Activated T-helper 2 cell treated with anti-CD3 and anti-CD28 coated beads, Interferon-gamma antibody, Interleukin-2, Interleukin-4, amounts not matched to agents 10 μg/mL and 5 μg/mL and 100 μg/mL, durations not matched to agents 14 hours and 24 hours and 36 hours (primary cell): Measurements from ENCODE around the gene BCAS2. TPM values are rescaled to one million over a fixed set of nuclear protein-coding genes. Genes with fewer than 3 reads are reported as not detected.

Experiments
- DNase-seq: peaks from one replicate; pipeline ENCODE4 v3.0.0; 2021; ENCODE audit warnings: low spot score
- H3K27ac Mint-ChIP-seq: one replicate; pipeline ENCODE4 v1.8.0; 2021; ENCODE audit warnings: mixed read lengths
- H3K27me3 Mint-ChIP-seq: one replicate; pipeline ENCODE4 v1.8.0; 2021; ENCODE audit warnings: low read depth, mixed read lengths
- H3K36me3 Mint-ChIP-seq: one replicate; pipeline ENCODE4 v1.8.0; 2021; ENCODE audit warnings: low read depth, mixed read lengths
- H3K4me1 Mint-ChIP-seq: one replicate; pipeline ENCODE4 v1.8.0; 2021; ENCODE audit warnings: low read depth, mixed read lengths
- H3K4me3 Mint-ChIP-seq: one replicate; pipeline ENCODE4 v1.8.0; 2021; ENCODE audit warnings: low read depth, mild to moderate bottlenecking, moderate library complexity, mixed read lengths
- H3K9me3 Mint-ChIP-seq: one replicate; pipeline ENCODE4 v1.8.0; 2021; ENCODE audit warnings: mixed read lengths
- intact Hi-C: fragments of 100-400 bp; cut with micrococcal nuclease; formaldehyde crosslinking; loops from one replicate; pipeline ENCODE4 v1.15.1; 2023
- total RNA-seq: library from RNA; stranded (reverse); gene quantifications from 2 replicates; pipeline ENCODE4 v1.2.3, GENCODE V29; 2022

The BCAS2 gene
- 52.1 and 54.1 TPM in 2 replicates for total RNA-seq

- H3K4me1 Mint-ChIP-seq: peaks cover 17% of the 10 kb centered on the region
- DNase-seq: peak; percentile 95
- H3K4me3 Mint-ChIP-seq: peak within 1 kb of the TSS; percentile 95
- intact Hi-C loops: loop anchor here (1.0 to 10.0 kb wide), 7 partner anchors 71 to 1187 kb away; partner anchors contain the start of genes CSDE1, DENND2C, MAGI3 and NRAS
- peak within 1 kb of the TSS; percentile 97 for H3K27ac Mint-ChIP-seq
- peaks cover 2% of the 10 kb centered on the region for H3K27me3 Mint-ChIP-seq
- peaks cover 20% of the 10 kb centered on the region for H3K36me3 Mint-ChIP-seq
- H3K9me3 Mint-ChIP-seq: peaks cover 6% of the 10 kb centered on the region
These were observed at the start of gene BCAS2 for GRCh38 chr1:114581335-114582287. TSS of gene BCAS2 (minus strand) at chr1:114581615. CDS start at chr1:114581591, 24 bp downstream.

GRCh38 chr1:114627107-114627506 is 45.7 kb upstream of the BCAS2 start:
- Mint-ChIP-seq H3K4me3 (no peak overlapping the region), H3K27ac (no peak overlapping the region), H3K4me1 (no peaks in the 10 kb centered on the region), H3K27me3 (peaks cover 10% of the 10 kb centered on the region), H3K36me3 (no peaks in the 10 kb centered on the region), H3K9me3 (no peaks in the 10 kb centered on the region)
- intact Hi-C loops: no loop called here
- no peak for DNase-seq

- H3K9me3 Mint-ChIP-seq: no peaks in the 10 kb centered on the region
- H3K4me3 Mint-ChIP-seq: no peak overlapping the region
- H3K27ac Mint-ChIP-seq: no peak overlapping the region
- DNase-seq: no peak
- H3K27me3 Mint-ChIP-seq: peaks cover 12% of the 10 kb centered on the region
- H3K4me1 Mint-ChIP-seq: no peaks in the 10 kb centered on the region
- H3K36me3 Mint-ChIP-seq: no peaks in the 10 kb centered on the region
- intact Hi-C loops: no loop called here
These were observed 41.9 kb upstream of the BCAS2 start for GRCh38 chr1:114623364-114623763.

GRCh38 chr1:114620419-114620818 is 39.0 kb upstream of the BCAS2 start:
- H3K9me3 Mint-ChIP-seq: no peaks in the 10 kb centered on the region
- intact Hi-C loops: no loop called here
- no peak overlapping the region for H3K27ac Mint-ChIP-seq
- no peaks in the 10 kb centered on the region for H3K36me3 Mint-ChIP-seq
- DNase-seq: no peak
- H3K4me3 Mint-ChIP-seq: no peak overlapping the region
- H3K4me1 Mint-ChIP-seq: no peaks in the 10 kb centered on the region
- peaks cover 14% of the 10 kb centered on the region for H3K27me3 Mint-ChIP-seq

- Mint-ChIP-seq H3K4me3 (no peak overlapping the region), H3K27me3 (peaks cover 13% of the 10 kb centered on the region), H3K4me1 (no peaks in the 10 kb centered on the region), H3K36me3 (no peaks in the 10 kb centered on the region), H3K27ac (no peak overlapping the region), H3K9me3 (no peaks in the 10 kb centered on the region)
- no peak for DNase-seq
- intact Hi-C loops: no loop called here
These were observed 37.2 kb upstream of the BCAS2 start for GRCh38 chr1:114618606-114619005.

GRCh38 chr1:114610546-114611245 is 29.3 kb upstream of the BCAS2 start:
- Mint-ChIP-seq H3K4me3 (no peak overlapping the region), H3K4me1 (no peaks in the 10 kb centered on the region), H3K9me3 (no peaks in the 10 kb centered on the region), H3K36me3 (no peaks in the 10 kb centered on the region), H3K27ac (no peak overlapping the region), H3K27me3 (no peaks in the 10 kb centered on the region)
- intact Hi-C loops: no loop called here
- no peak for DNase-seq

GRCh38 chr1:114609826-114610225 is 28.4 kb upstream of the BCAS2 start:
- intact Hi-C loops: no loop called here
- Mint-ChIP-seq H3K27ac (no peak overlapping the region), H3K9me3 (no peaks in the 10 kb centered on the region), H3K27me3 (peaks cover under 1% of the 10 kb centered on the region), H3K4me1 (no peaks in the 10 kb centered on the region), H3K4me3 (no peak overlapping the region), H3K36me3 (no peaks in the 10 kb centered on the region)
- DNase-seq: no peak

GRCh38 chr1:114609026-114609425 is 27.6 kb upstream of the BCAS2 start:
- Mint-ChIP-seq H3K27me3 (peaks cover 3% of the 10 kb centered on the region), H3K36me3 (no peaks in the 10 kb centered on the region), H3K4me1 (no peaks in the 10 kb centered on the region), H3K9me3 (no peaks in the 10 kb centered on the region), H3K4me3 (no peak overlapping the region), H3K27ac (no peak overlapping the region)
- DNase-seq: no peak
- intact Hi-C loops: no loop called here

GRCh38 chr1:114607223-114607622 is 25.8 kb upstream of the BCAS2 start:
- no peak for DNase-seq
- intact Hi-C loops: no loop called here
- no peaks in the 10 kb centered on the region for H3K9me3 Mint-ChIP-seq
- no peaks in the 10 kb centered on the region for H3K36me3 Mint-ChIP-seq
- no peak overlapping the region for H3K27ac Mint-ChIP-seq
- no peak overlapping the region for H3K4me3 Mint-ChIP-seq
- no peaks in the 10 kb centered on the region for H3K4me1 Mint-ChIP-seq
- H3K27me3 Mint-ChIP-seq: peaks cover 3% of the 10 kb centered on the region

- no peak for DNase-seq
- Mint-ChIP-seq H3K36me3 (no peaks in the 10 kb centered on the region), H3K4me3 (no peak overlapping the region), H3K9me3 (no peaks in the 10 kb centered on the region), H3K27me3 (peaks cover 4% of the 10 kb centered on the region), H3K4me1 (no peaks in the 10 kb centered on the region), H3K27ac (no peak overlapping the region)
- intact Hi-C loops: no loop called here
These were observed 16.5 kb upstream of the BCAS2 start for GRCh38 chr1:114597949-114598348.

GRCh38 chr1:114595602-114596001 is 14.2 kb upstream of the BCAS2 start:
- intact Hi-C loops: no loop called here
- H3K4me3 Mint-ChIP-seq: no peak overlapping the region
- H3K27me3 Mint-ChIP-seq: peaks cover 6% of the 10 kb centered on the region
- H3K27ac Mint-ChIP-seq: no peak overlapping the region
- no peaks in the 10 kb centered on the region for H3K4me1 Mint-ChIP-seq
- no peak for DNase-seq
- H3K9me3 Mint-ChIP-seq: no peaks in the 10 kb centered on the region
- H3K36me3 Mint-ChIP-seq: no peaks in the 10 kb centered on the region

GRCh38 chr1:114594046-114594445 is 12.6 kb upstream of the BCAS2 start:
- no peak for DNase-seq
- intact Hi-C loops: no loop called here
- Mint-ChIP-seq H3K27me3 (peaks cover 8% of the 10 kb centered on the region), H3K9me3 (no peaks in the 10 kb centered on the region), H3K4me3 (no peak overlapping the region), H3K27ac (no peak overlapping the region), H3K36me3 (no peaks in the 10 kb centered on the region), H3K4me1 (no peaks in the 10 kb centered on the region)

- no peaks in the 10 kb centered on the region for H3K9me3 Mint-ChIP-seq
- peaks cover 16% of the 10 kb centered on the region for H3K27me3 Mint-ChIP-seq
- no peaks in the 10 kb centered on the region for H3K36me3 Mint-ChIP-seq
- H3K27ac Mint-ChIP-seq: no peak overlapping the region
- DNase-seq: no peak
- intact Hi-C loops: loop anchor here (10.0 kb wide), 1 partner anchor 1194 kb away; the partner anchor contains the start of gene MAGI3
- no peaks in the 10 kb centered on the region for H3K4me1 Mint-ChIP-seq
- no peak overlapping the region for H3K4me3 Mint-ChIP-seq
These were observed 7.7 kb upstream of the BCAS2 start for GRCh38 chr1:114589122-114589521.
